ENCODE measurements around the gene EFS.

Gene EFS

GRCh38 chr14:23321572-23322547 lies 43.1 kb downstream of the EFS start:
- DNase-seq (peak; percentile 69 to 83), ATAC-seq (peak; percentile 41)

GRCh38 chr14:23320584-23321571 lies 44.1 kb downstream of the EFS start, which contains the start of gene PABPN1:
PABPN1 (plus strand) TSS chr14:23321457; CDS start chr14:23321470, 13 bp downstream.
- Mint-ChIP-seq H3K9me3 (no peaks in the 10 kb centered on the region), H3K4me3 (peak within 1 kb of the TSS; percentile 92 to 97), H3K27ac (peak within 1 kb of the TSS; percentile 98 to 99), H3K4me1 (peaks cover 40% of the 10 kb centered on the region), H3K27me3 (no peaks in the 10 kb centered on the region)
- peak; percentile 92 for ATAC-seq
- peak; percentile 97 to 99 for DNase-seq

More at GRCh38 chr14:23321572-23322547, 43.1 kb downstream of the EFS start:
- H3K27ac Mint-ChIP-seq: peak overlapping the region; percentile 95 to 99
- H3K27me3 Mint-ChIP-seq: no peaks in the 10 kb centered on the region
- H3K4me1 Mint-ChIP-seq: peaks cover 40% of the 10 kb centered on the region
- H3K9me3 Mint-ChIP-seq: no peaks in the 10 kb centered on the region
- peak overlapping the region; percentile 92 to 97 for H3K4me3 Mint-ChIP-seq

GRCh38 chr14:23319746-23320583 lies 45.0 kb downstream of the EFS start:
- peaks cover 39% of the 10 kb centered on the region for H3K4me1 Mint-ChIP-seq
- H3K27me3 Mint-ChIP-seq: no peaks in the 10 kb centered on the region
- no peak for ATAC-seq
- DNase-seq: no peak
- no peaks in the 10 kb centered on the region for H3K9me3 Mint-ChIP-seq
- H3K27ac Mint-ChIP-seq: peak overlapping the region; percentile 98 to 99
- peak overlapping the region; percentile 89 to 97 for H3K4me3 Mint-ChIP-seq

- DNase-seq (no peak), ATAC-seq (no peak)
- Mint-ChIP-seq H3K9me3 (no peaks in the 10 kb centered on the region), H3K4me3 (no peak overlapping the region), H3K27ac (no peak overlapping the region), H3K4me1 (peaks cover 12% of the 10 kb centered on the region), H3K27me3 (no peaks in the 10 kb centered on the region)
Measured at GRCh38 chr14:23316300-23316699, 48.7 kb downstream of the EFS start.

- Mint-ChIP-seq H3K4me3 (no peak overlapping the region), H3K27ac (no peak overlapping the region), H3K4me1 (peaks cover 17% of the 10 kb centered on the region), H3K27me3 (peaks cover 40% of the 10 kb centered on the region), H3K9me3 (no peaks in the 10 kb centered on the region)
- ATAC-seq (no peak), DNase-seq (no peak)
Measured at GRCh38 chr14:23310546-23310945, 54.4 kb downstream of the EFS start.

- DNase-seq (no peak), ATAC-seq (no peak)
- Mint-ChIP-seq H3K9me3 (no peaks in the 10 kb centered on the region), H3K27ac (no peak overlapping the region), H3K4me1 (peaks cover 17% of the 10 kb centered on the region), H3K27me3 (peaks cover 42% of the 10 kb centered on the region), H3K4me3 (no peak overlapping the region)
Measured at GRCh38 chr14:23308721-23309445, 56.1 kb downstream of the EFS start.

- Mint-ChIP-seq H3K27me3 (peaks cover 42% of the 10 kb centered on the region), H3K27ac (peak overlapping the region; percentile 3 to 61), H3K9me3 (no peaks in the 10 kb centered on the region), H3K4me3 (peak overlapping the region; percentile 32 to 67), H3K4me1 (peaks cover 24% of the 10 kb centered on the region)
- ATAC-seq: no peak
- DNase-seq: no peak
Measured at GRCh38 chr14:23307687-23308644, 57.0 kb downstream of the EFS start.

GRCh38 chr14:23307146-23307530 lies 57.8 kb downstream of the EFS start:
- Mint-ChIP-seq H3K9me3 (no peaks in the 10 kb centered on the region), H3K4me1 (peaks cover 30% of the 10 kb centered on the region), H3K27ac (peak overlapping the region; percentile 22 to 48), H3K4me3 (peak overlapping the region; percentile 61 to 67), H3K27me3 (peaks cover 42% of the 10 kb centered on the region)
- DNase-seq (no peak), ATAC-seq (no peak)

- Mint-ChIP-seq H3K27me3 (peaks cover 42% of the 10 kb centered on the region), H3K4me1 (peaks cover 30% of the 10 kb centered on the region), H3K27ac (peak within 1 kb of the TSS; percentile 22 to 61), H3K4me3 (peak within 1 kb of the TSS; percentile 64 to 67), H3K9me3 (no peaks in the 10 kb centered on the region)
- ATAC-seq (no peak), DNase-seq (no peak)
Measured at GRCh38 chr14:23306412-23307145, 58.4 kb downstream of the EFS start, which contains the start of gene BCL2L2. BCL2L2 (plus strand) TSS chr14:23306833; CDS start chr14:23307768, 935 bp downstream.

All from stimulated activated naive CD8-positive, alpha-beta T cell treated with anti-CD3 and anti-CD28 coated beads, Interleukin-15, amount 100 ng/mL, for 72 hours (primary cell).